Right lobe of liver (tissue), 6 donors: ENCODE results near the gene RAD51AP1. TPM values are rescaled to one million over a fixed set of nuclear protein-coding genes. Genes with fewer than 3 reads are reported as not detected.

Source experiments
- ATAC-seq, 4 donors: fragments of 200-7000 bp; cut with Tn5 transposase; one replicate each; pipeline ENCODE4 v1.9.1; 2020; ENCODE audit warnings: mild to moderate bottlenecking in 4 of 4, moderate library complexity in 4 of 4
- DNase-seq, 3 donors: peaks; one replicate each; pipeline ENCODE4 v3.0.0-alpha.2; 2020
- H3K27ac ChIP-seq, 3 donors: fragments of 200-600 bp; one replicate each; pipeline ENCODE4 v1.8.0; 2022
- H3K27me3 ChIP-seq, 2 donors: fragments of 200-600 bp; one replicate each; pipeline ENCODE4 v1.8.0; 2022
- H3K36me3 ChIP-seq, 4 donors: fragments of 200-600 bp; sonication (generic) in 1 of 4; one replicate each; pipeline versions ENCODE4 v1.5.1 to v1.8.0; 2017 to 2022; ENCODE audit warnings: control low read depth in 1 of 4
- H3K4me1 ChIP-seq, 4 donors: fragments of 200-600 bp; sonication (generic) in 1 of 4; one replicate each; pipeline versions ENCODE4 v1.5.1 to v1.8.0; 2017 to 2022; ENCODE audit warnings: control low read depth in 1 of 4
- H3K4me3 ChIP-seq, 3 donors: fragments of 200-600 bp; one replicate each; pipeline ENCODE4 v1.8.0; 2022
- H3K9me3 ChIP-seq, 4 donors: fragments of 200-600 bp; sonication (generic) in 1 of 4; one replicate each; pipeline versions ENCODE4 v1.5.1 to v1.8.0; 2017 to 2022; ENCODE audit warnings: control low read depth in 1 of 4
- CTCF ChIP-seq, 4 donors: fragments of 200-600 bp in 3 of 4; fragments of 450-650 bp in 1 of 4; IDR thresholded peaks; one replicate each; pipeline versions ENCODE4 v1.5.1 to v1.8.0; 2016 to 2022; ENCODE audit warnings: antibody characterized with exemption in 4 of 4, mild to moderate bottlenecking in 2 of 4
- POLR2A ChIP-seq: fragments of 450-650 bp; IDR thresholded peaks from one replicate; pipeline ENCODE4 v1.6.1; 2017; ENCODE audit warnings: antibody characterized with exemption, mild to moderate bottlenecking
- WGBS: methylation state at CpG from one replicate; pipeline ENCODE4 v1.1.6; 2018; ENCODE audit warnings: low coverage, low lambda C conversion rate; ENCODE audit not compliant: insufficient coverage; ENCODE audit errors: missing lambda C conversion rate; 5-methylcytosine and 5-hydroxymethylcytosine counted together
- intact Hi-C, 2 donors: fragments of 100-400 bp; cut with DNase I; formaldehyde crosslinking; loops; one replicate each; pipeline versions ENCODE4 v1.11.2 to v1.14.1; 2022
- total RNA-seq, 6 experiments: library from RNA; depleted of rRNA in 2 of 6; stranded (reverse); fragments of >200 nt in 2 of 6; fragmentation: NEBNext Ultra II Directional in 3 of 6; extraction: Animal tissue kit (Norgen Biotek cat#: 25700) in 3 of 6; gene quantifications; one replicate each; pipeline versions ENCODE4 v1.1.0 to v1.2.4, GENCODE V29; 2016 to 2023
- donor health status: DM: no; HTN: yes; CAD: no.
- donor health status: DM: no; HTN: no; CAD: no.
- donor health status: DM: no; HTN: no; CAD: no.
- donor health status: DM: no; HTN: yes; CAD: no.
- donor health status: DM: no; HTN: yes; CAD: no.

Gene RAD51AP1
- total RNA-seq, 6 experiments from 2014 or later = 0.56 to 5.1 (median 1.3) TPM

GRCh38 chr12:4563336-4563735 lies 24.6 kb downstream of the RAD51AP1 start:
- no peaks in the 10 kb centered on the region for H3K36me3 ChIP-seq
- H3K9me3 ChIP-seq = no peaks in the 10 kb centered on the region
- no peak overlapping the region for H3K27ac ChIP-seq
- no peak overlapping the region for H3K4me3 ChIP-seq
- TF ChIP-seq CTCF (IDR thresholded peaks at IDR 0.05) (no peak), POLR2A (no peak)
- H3K27me3 ChIP-seq = peaks cover 0 to 3% of the 10 kb centered on the region in 2 donors
- no peaks in the 10 kb centered on the region for H3K4me1 ChIP-seq
- DNase-seq (no peak), ATAC-seq (no peak)
- intact Hi-C loops = no loop called here
- 81% methylated on average over 2 of the region's 3 CpGs for WGBS

GRCh38 chr12:4564818-4565217 lies 26.1 kb downstream of the RAD51AP1 start:
- H3K27ac ChIP-seq = no peak overlapping the region
- DNase-seq (no peak), ATAC-seq (peak in 1 of 4 donors; percentile 23)
- no peaks in the 10 kb centered on the region for H3K4me1 ChIP-seq
- TF ChIP-seq POLR2A (no peak), CTCF (IDR thresholded peaks at IDR 0.05) (no peak)
- intact Hi-C loops = no loop called here
- H3K36me3 ChIP-seq = no peaks in the 10 kb centered on the region
- H3K27me3 ChIP-seq = peaks cover 0 to 3% of the 10 kb centered on the region in 2 donors
- H3K9me3 ChIP-seq = no peaks in the 10 kb centered on the region
- WGBS = 49% methylated on average over 5 of the region's 5 CpGs
- H3K4me3 ChIP-seq = no peak overlapping the region

GRCh38 chr12:4566474-4566873 lies 27.8 kb downstream of the RAD51AP1 start:
- Histone ChIP-seq H3K9me3 (no peaks in the 10 kb centered on the region), H3K4me1 (no peaks in the 10 kb centered on the region), H3K27ac (peak overlapping the region in 1 of 3 donors; percentile 10), H3K4me3 (no peak overlapping the region), H3K36me3 (no peaks in the 10 kb centered on the region), H3K27me3 (peaks cover 0 to 3% of the 10 kb centered on the region in 2 donors)
- TF ChIP-seq POLR2A (no peak), CTCF (IDR thresholded peaks at IDR 0.05) (no peak)
- ATAC-seq (no peak), DNase-seq (no peak)
- WGBS = 72% methylated on average over 2 of the region's 2 CpGs
- intact Hi-C loops = no loop called here

- peak; percentile 38 to 61 (median 50) for ATAC-seq
- peak overlapping the region in 2 of 3 donors; percentile 40 to 63 for H3K27ac ChIP-seq
- 49% methylated on average over 3 of the region's 3 CpGs for WGBS
Observed at GRCh38 chr12:4567073-4567881, 28.6 kb downstream of the RAD51AP1 start.

More at GRCh38 chr12:4567073-4567881, 28.6 kb downstream of the RAD51AP1 start:
- no peak for DNase-seq
- Histone ChIP-seq H3K27me3 (peaks cover 0 to 3% of the 10 kb centered on the region in 2 donors), H3K9me3 (no peaks in the 10 kb centered on the region), H3K4me1 (no peaks in the 10 kb centered on the region), H3K36me3 (no peaks in the 10 kb centered on the region), H3K4me3 (no peak overlapping the region)
- TF ChIP-seq POLR2A (no peak), CTCF (IDR thresholded peaks at IDR 0.05) (no peak)
- intact Hi-C loops = no loop called here
